Measurements from ENCODE around the gene AP4S1. TPM values are rescaled to one million over a fixed set of nuclear protein-coding genes. Genes with fewer than 3 reads are reported as not detected.

Gene AP4S1
- total RNA-seq, 1 experiment from 2014 or later: 3.3 TPM

- POLR2A ChIA-PET: no interaction called here
- Histone ChIP-seq H3K27me3 (ENCODE audit: control insufficient read depth, insufficient read depth, low read length) (no peaks in the 10 kb centered on the region), H3K4me3 (ENCODE audit: low read depth in 2 of 2, low read length in 2 of 2) (no peak overlapping the region), H3K9me3 (ENCODE audit: control insufficient read depth, insufficient read depth, low read depth, low read length) (no peaks in the 10 kb centered on the region), H3K36me3 (ENCODE audit: control insufficient read depth, insufficient read depth, low read length) (no peaks in the 10 kb centered on the region), H3K4me1 (ENCODE audit: control insufficient read depth, insufficient read depth, low read length) (no peaks in the 10 kb centered on the region), H3K27ac (ENCODE audit: low read length) (no peak overlapping the region)
- intact Hi-C loops (cut with micrococcal nuclease; ENCODE audit: unreplicated experiment) (no loop called here), in situ Hi-C loops (cut with HindIII; ENCODE audit: low pct_unique_long_range_greater_than_20kb, low sequenced_read_pairs) (no loop called here)
- DNase-seq (ENCODE audit: low read depth, low spot score) (no peak), ATAC-seq (no peak)
- CTCF ChIA-PET: no interaction called here
- BruUV-seq (replicated peaks): no TSS peak
- TF ChIP-seq POLR2AphosphoS5 (IDR thresholded peaks at IDR 0.05; ENCODE audit: low read depth, low read length) (no peak), REST (IDR thresholded peaks at IDR 0.05; ENCODE audit: insufficient read depth in 1 of 2, low read depth in 2 of 2, low read length in 1 of 2) (no peak), SIN3A (IDR thresholded peaks at IDR 0.05; ENCODE audit: borderline replicate concordance, insufficient read depth, low read depth, low read length) (no peak), CTCF (IDR thresholded peaks at IDR 0.05) (no peak), TCF7L2 (IDR thresholded peaks at IDR 0.05; ENCODE audit: low read depth, low read length) (no peak)
These were observed 45.0 kb downstream of the AP4S1 start for GRCh38 chr14:31070431-31070830.

GRCh38 chr14:31071151-31071550 is 45.7 kb downstream of the AP4S1 start:
- intact Hi-C loops (cut with micrococcal nuclease; ENCODE audit: unreplicated experiment): no loop called here
- no peak overlapping the region for H3K4me3 ChIP-seq (ENCODE audit: low read depth in 2 of 2, low read length in 2 of 2)
- no TSS peak for BruUV-seq (replicated peaks)
- H3K4me1 ChIP-seq (ENCODE audit: control insufficient read depth, insufficient read depth, low read length): no peaks in the 10 kb centered on the region
- H3K27me3 ChIP-seq (ENCODE audit: control insufficient read depth, insufficient read depth, low read length): no peaks in the 10 kb centered on the region
- DNase-seq (ENCODE audit: low read depth, low spot score): no peak
- H3K27ac ChIP-seq (ENCODE audit: low read length): no peak overlapping the region
- TF ChIP-seq CTCF (IDR thresholded peaks at IDR 0.05) (no peak), POLR2AphosphoS5 (IDR thresholded peaks at IDR 0.05; ENCODE audit: low read depth, low read length) (no peak), SIN3A (IDR thresholded peaks at IDR 0.05; ENCODE audit: borderline replicate concordance, insufficient read depth, low read depth, low read length) (no peak), REST (IDR thresholded peaks at IDR 0.05; ENCODE audit: insufficient read depth in 1 of 2, low read depth in 2 of 2, low read length in 1 of 2) (no peak), TCF7L2 (IDR thresholded peaks at IDR 0.05; ENCODE audit: low read depth, low read length) (no peak)
- in situ Hi-C loops (cut with HindIII; ENCODE audit: low pct_unique_long_range_greater_than_20kb, low sequenced_read_pairs): no loop called here
- no peak for ATAC-seq
- H3K36me3 ChIP-seq (ENCODE audit: control insufficient read depth, insufficient read depth, low read length): no peaks in the 10 kb centered on the region
- no peaks in the 10 kb centered on the region for H3K9me3 ChIP-seq (ENCODE audit: control insufficient read depth, insufficient read depth, low read depth, low read length)
- POLR2A ChIA-PET: no interaction called here
- CTCF ChIA-PET: no interaction called here

All from Panc1 (cell line).